ENCODE results near the gene TMEM69.
"Not testable (repeated sequence)": the region's sequence is repeated elsewhere in the genome, so short reads cannot be mapped to it uniquely, and the experiment has no call there.

The TMEM69 gene, protein sequence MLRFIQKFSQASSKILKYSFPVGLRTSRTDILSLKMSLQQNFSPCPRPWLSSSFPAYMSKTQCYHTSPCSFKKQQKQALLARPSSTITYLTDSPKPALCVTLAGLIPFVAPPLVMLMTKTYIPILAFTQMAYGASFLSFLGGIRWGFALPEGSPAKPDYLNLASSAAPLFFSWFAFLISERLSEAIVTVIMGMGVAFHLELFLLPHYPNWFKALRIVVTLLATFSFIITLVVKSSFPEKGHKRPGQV

GRCh38 chr1:45687754-45688740 is at the start of gene TMEM69:
Gene TMEM69, plus strand, starts transcription at chr1:45688181. Its CDS starts 2,888 bp downstream, at chr1:45691069.
- peak; percentile 79 for DNase-seq

GRCh38 chr1:45640293-45640692 is 47.7 kb upstream of the TMEM69 start:
- no peak for DNase-seq

- DNase-seq, result no peak
These were observed 44.7 kb upstream of the TMEM69 start for GRCh38 chr1:45643321-45643720.

- no peak for DNase-seq
These were observed 44.0 kb upstream of the TMEM69 start for GRCh38 chr1:45643978-45644377.

DNA sequence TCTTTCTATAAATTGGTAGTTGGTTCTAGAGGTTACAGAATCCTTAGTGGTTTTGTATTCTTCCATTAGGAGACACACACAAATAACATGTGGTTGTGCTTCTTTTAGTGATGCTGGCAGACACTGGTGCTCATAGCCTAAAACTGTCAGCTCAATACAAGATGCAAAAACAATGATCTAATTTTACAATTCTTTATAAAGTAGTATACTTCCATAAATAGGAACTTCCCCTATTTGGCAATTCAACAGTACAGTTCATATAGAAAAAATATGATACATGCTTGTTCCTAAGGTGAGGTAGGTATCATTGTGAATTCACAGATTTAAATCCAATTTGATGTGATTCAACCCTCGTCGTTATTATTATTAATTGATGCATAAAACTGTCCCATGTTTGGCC is 43.3 kb upstream of the TMEM69 start:
- no peak for DNase-seq

- no peak for DNase-seq
These were observed 40.5 kb upstream of the TMEM69 start for GRCh38 chr1:45647248-45648021.

DNA sequence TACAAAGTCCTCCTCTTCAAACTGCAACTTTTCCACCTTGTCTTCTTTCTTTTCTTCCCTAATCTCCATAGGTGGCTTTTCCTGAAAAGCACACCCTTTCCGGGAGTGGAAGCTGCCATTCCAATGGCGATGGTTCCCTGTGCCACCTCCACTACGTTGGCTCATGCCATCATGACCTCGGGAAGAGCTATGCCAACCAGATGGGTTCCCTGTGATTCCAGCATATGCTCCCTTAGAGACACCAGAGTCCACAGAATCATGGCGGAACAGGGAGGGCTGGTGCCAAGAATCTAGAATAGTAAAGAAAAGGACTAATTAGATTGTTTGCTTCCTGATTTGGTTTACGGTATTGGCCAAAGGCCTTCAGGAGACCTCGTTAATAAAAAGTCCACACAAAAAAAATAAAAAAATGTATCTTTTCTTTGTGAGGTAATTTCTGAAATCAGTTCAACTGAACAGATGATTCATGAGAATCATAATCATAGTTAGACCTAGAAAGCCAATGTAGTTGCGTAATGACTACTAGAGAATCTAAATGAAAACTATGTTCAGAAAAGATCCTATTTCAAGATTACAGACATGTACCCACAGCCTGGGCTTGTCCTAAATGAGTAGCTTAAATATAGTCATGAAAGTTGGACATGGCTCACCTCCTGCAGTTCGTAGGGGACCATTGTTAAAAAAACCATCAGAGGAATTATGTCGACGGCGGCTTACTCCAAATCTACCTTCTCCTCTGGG is 33.3 kb upstream of the TMEM69 start:
- DNase-seq, result no peak

GRCh38 chr1:45656573-45657226 is 31.3 kb upstream of the TMEM69 start:
- DNase-seq, result no peak

- DNase-seq, result no peak
These were observed 29.8 kb upstream of the TMEM69 start for GRCh38 chr1:45658171-45658570.

GRCh38 chr1:45659222-45659621 is 28.8 kb upstream of the TMEM69 start:
- no peak for DNase-seq

GRCh38 chr1:45660336-45660735 is 27.6 kb upstream of the TMEM69 start:
- DNase-seq, result no peak

DNA sequence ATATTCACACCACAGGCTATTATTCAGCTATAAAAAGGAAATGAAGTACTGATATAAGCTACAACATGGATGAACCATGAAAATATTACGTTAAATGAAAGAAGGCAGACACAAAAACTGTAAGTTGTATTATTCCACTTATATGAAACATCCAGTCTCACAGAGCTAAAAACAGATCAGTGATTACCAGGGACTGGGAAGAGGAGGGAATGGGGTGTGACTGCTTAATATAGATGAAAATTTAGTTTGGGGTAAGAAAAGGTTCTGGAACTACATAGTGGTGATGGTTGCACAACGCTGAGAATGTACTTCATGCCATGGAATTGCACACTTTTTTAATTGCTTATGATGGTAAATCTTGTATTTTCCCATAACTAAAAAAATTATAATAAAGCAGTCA is 21.1 kb upstream of the TMEM69 start:
- DNase-seq, result no peak

- no peak for DNase-seq
These were observed 20.5 kb upstream of the TMEM69 start for GRCh38 chr1:45667321-45668111.

DNA sequence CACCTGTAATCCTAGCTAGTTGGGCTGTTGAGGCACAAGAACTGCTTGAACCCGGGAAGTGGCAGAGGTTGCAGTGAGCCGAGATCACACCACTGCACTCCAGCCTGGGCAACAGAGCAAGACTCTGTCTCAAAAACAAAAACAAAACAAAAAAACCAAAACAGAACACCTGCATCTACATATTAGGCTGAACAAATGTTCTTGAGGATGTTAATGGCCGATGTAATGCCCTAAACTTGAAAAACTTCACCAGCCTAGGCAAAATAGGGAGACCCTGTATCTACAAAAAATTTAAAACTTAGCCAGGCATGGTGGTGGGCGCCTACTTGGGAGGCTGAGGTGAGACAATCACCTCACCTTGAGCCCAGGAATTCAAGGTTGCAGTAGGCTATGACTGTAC is 19.5 kb upstream of the TMEM69 start:
- DNase-seq, result no peak

DNA sequence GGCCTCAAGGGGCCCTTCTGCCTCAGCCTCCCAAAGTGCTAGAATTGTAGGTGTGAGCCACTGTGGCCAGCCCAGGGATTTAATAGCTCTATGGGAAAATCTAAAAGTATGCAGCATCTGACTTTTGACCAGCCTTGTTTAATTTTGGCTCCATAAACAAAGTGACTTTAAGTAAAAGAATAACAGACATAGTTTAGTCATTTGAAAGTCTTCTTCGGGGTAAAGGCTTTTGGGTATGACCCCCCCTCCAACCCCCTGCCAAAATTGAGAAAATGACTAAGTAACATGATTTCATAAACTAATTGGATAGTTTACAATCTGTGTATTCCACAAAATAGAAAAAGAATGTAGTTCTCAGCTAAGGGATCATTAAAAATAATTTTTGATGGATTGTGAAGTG is 18.6 kb upstream of the TMEM69 start:
- no peak for DNase-seq

GRCh38 chr1:45669859-45670655 is 17.9 kb upstream of the TMEM69 start:
- no peak for DNase-seq

GRCh38 chr1:45673956-45674355 is 14.0 kb upstream of the TMEM69 start:
- DNase-seq, result no peak

GRCh38 chr1:45674478-45674877 is 13.5 kb upstream of the TMEM69 start:
- DNase-seq, result no peak

DNA sequence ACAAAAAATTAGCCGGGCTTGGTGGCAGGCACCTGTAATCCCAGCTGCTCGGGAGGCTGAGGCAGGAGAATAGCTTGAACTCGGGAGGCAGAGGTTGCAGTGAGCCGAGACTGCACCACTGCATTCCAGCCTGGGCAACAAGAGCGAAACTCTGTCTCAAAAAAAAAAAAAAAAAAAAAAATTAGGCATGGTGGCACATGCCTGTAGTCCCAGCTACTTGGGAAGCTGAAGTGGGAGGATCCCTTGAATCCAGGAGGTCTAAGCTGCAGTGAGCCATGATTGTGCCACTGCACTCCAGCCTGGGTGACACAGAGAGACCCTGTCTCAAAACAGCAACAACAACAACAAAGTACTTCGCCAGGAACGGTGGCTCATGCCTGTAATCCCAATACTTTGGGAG is 11.4 kb upstream of the TMEM69 start:
- not testable (repeated sequence) for DNase-seq

GRCh38 chr1:45677751-45678245 is 10.2 kb upstream of the TMEM69 start:
- peak; percentile 60 for DNase-seq
